ENCODE results near the gene PLEKHA5.

- TF ChIP-seq CTCF (IDR thresholded peaks at IDR 0.05) (no peak), EP300 (IDR thresholded peaks at IDR 0.05) (no peak)
Observed at GRCh38 chr12:19224746-19225145, 95.2 kb downstream of the PLEKHA5 start.
